ENCODE results near the gene POLR1F.

POLR1F gene

DNA sequence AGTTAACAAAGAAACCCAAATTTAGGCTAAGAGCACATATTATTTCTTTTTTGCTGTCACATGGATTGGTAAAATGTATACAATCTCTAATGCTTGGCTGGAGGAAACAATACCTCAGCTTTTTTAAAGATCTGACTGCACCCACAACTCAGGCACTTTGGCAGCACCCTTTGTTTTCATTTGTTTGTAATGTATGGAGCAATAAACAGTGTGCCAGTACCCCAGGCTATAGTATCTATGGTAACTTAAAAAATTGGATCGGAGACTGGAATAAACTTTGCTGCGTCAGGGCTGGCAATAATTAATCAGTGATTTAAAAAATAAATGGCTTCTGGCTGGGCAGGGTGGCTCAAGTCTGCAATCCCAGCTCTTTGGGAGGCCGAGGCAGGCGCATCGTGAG is 27.2 kb downstream of the POLR1F start:
- H3K36me3 ChIP-seq (ENCODE audit: control insufficient read depth in 5 of 5, insufficient read depth in 5 of 5, low read length in 5 of 5): no peaks in the 10 kb centered on the region
- H3K9ac ChIP-seq (ENCODE audit: low read length in 5 of 5): no peak overlapping the region
- H3K27me3 ChIP-seq (ENCODE audit: control insufficient read depth in 5 of 5, insufficient read depth in 4 of 5, low read length in 5 of 5): no peaks in the 10 kb centered on the region
- H3K4me1 ChIP-seq (ENCODE audit: control insufficient read depth in 5 of 5, insufficient read depth in 5 of 5, low read length in 5 of 5): no peaks in the 10 kb centered on the region
- H3K27ac ChIP-seq (ENCODE audit: low read depth, low read length): no peak overlapping the region
- no peak overlapping the region for H3K4me3 ChIP-seq (ENCODE audit: low read depth in 1 of 5, low read length in 5 of 5)
- no peaks in the 10 kb centered on the region for H3K9me3 ChIP-seq (ENCODE audit: control insufficient read depth in 5 of 5, low read length in 5 of 5)

DNA sequence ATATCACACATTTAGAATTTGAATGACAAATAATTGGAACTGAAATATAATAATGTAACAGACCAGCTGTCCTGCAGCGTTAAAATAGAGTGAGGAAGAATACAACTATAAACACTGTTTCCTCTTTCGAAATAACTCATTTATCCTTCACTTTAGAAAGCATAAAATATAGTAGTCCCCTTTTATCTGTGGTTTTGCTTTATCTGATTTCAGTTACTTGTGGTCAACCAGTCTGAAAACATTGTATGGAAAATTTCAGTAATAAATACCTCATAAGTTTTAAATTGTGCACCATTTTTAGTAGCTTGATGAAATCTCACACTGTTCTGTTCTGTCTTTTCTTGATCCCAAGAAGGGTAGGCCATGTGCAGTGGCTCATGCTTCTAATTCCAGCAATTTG is 31.7 kb downstream of the POLR1F start:
- no peak overlapping the region for H3K9ac ChIP-seq (ENCODE audit: low read length in 5 of 5)
- H3K4me1 ChIP-seq (ENCODE audit: control insufficient read depth in 5 of 5, insufficient read depth in 5 of 5, low read length in 5 of 5): peaks cover 0 to 8% (median 0%) of the 10 kb centered on the region in 5 donors
- H3K27ac ChIP-seq (ENCODE audit: low read depth, low read length): no peak overlapping the region
- no peaks in the 10 kb centered on the region for H3K27me3 ChIP-seq (ENCODE audit: control insufficient read depth in 5 of 5, insufficient read depth in 4 of 5, low read length in 5 of 5)
- H3K4me3 ChIP-seq (ENCODE audit: low read depth in 1 of 5, low read length in 5 of 5): no peak overlapping the region
- no peaks in the 10 kb centered on the region for H3K36me3 ChIP-seq (ENCODE audit: control insufficient read depth in 5 of 5, insufficient read depth in 5 of 5, low read length in 5 of 5)
- H3K9me3 ChIP-seq (ENCODE audit: control insufficient read depth in 5 of 5, low read length in 5 of 5): no peaks in the 10 kb centered on the region

DNA sequence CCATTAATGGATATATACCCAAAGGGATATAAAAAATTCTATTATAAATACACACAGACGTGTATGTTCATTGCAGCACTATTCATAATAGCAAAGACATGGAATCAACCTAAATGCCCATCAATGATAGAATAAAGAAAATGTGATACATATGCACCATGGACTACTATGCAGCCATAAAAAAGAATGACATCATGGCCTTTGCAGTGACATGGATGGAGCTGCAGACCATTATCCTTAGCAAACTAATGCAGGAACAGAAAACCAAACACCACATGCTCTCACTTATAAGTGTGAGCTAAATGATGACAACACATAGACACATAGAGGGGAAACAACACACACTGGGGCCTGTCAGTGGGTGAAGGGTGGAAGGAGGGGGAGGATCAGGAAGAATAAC is 33.0 kb downstream of the POLR1F start:
- H3K4me1 ChIP-seq (ENCODE audit: control insufficient read depth in 5 of 5, insufficient read depth in 5 of 5, low read length in 5 of 5): peaks cover 0 to 8% (median 0%) of the 10 kb centered on the region in 5 donors
- H3K36me3 ChIP-seq (ENCODE audit: control insufficient read depth in 5 of 5, insufficient read depth in 5 of 5, low read length in 5 of 5): no peaks in the 10 kb centered on the region
- no peaks in the 10 kb centered on the region for H3K27me3 ChIP-seq (ENCODE audit: control insufficient read depth in 5 of 5, insufficient read depth in 4 of 5, low read length in 5 of 5)
- H3K27ac ChIP-seq (ENCODE audit: low read depth, low read length): no peak overlapping the region
- no peak overlapping the region for H3K4me3 ChIP-seq (ENCODE audit: low read depth in 1 of 5, low read length in 5 of 5)
- H3K9ac ChIP-seq (ENCODE audit: low read length in 5 of 5): no peak overlapping the region
- no peaks in the 10 kb centered on the region for H3K9me3 ChIP-seq (ENCODE audit: control insufficient read depth in 5 of 5, low read length in 5 of 5)

DNA sequence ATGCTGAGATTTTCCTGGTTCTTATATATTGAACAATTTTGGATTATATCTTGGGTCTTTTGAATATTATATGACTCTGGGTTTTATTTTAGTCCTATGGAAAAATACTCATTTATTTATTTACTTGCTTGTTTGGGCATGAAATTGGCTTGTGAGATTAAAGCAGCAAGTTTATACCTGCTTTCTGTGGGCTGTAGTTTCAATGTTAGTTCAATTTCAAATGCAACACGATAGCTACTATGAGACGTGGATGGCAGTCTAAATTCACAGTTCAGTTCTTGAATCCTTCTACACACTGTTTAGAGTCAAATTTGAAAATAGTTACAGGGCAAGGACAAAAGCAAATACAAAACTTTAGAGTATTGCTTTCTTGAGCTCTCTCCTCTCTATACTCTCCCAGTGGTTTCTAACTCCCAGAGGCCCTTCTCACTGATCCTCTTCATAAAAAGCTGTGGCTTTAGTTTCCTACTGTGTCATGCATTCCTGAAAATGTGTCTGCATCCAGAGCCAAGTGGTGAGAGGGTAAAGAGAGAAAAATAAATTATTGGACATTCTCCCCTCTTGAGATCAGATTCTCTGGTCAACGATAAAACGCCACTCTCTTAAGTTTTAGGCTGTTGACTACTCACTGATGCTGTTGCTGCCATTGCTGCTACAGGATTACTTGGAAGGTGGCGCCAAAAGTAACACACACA is 34.4 kb downstream of the POLR1F start:
- Histone ChIP-seq H3K4me1 (ENCODE audit: control insufficient read depth in 5 of 5, insufficient read depth in 5 of 5, low read length in 5 of 5) (peaks cover 0 to 8% (median 0%) of the 10 kb centered on the region in 5 donors), H3K9me3 (ENCODE audit: control insufficient read depth in 5 of 5, low read length in 5 of 5) (no peaks in the 10 kb centered on the region), H3K36me3 (ENCODE audit: control insufficient read depth in 5 of 5, insufficient read depth in 5 of 5, low read length in 5 of 5) (no peaks in the 10 kb centered on the region), H3K4me3 (ENCODE audit: low read depth in 1 of 5, low read length in 5 of 5) (no peak overlapping the region), H3K27me3 (ENCODE audit: control insufficient read depth in 5 of 5, insufficient read depth in 4 of 5, low read length in 5 of 5) (no peaks in the 10 kb centered on the region), H3K9ac (ENCODE audit: low read length in 5 of 5) (no peak overlapping the region), H3K27ac (ENCODE audit: low read depth, low read length) (no peak overlapping the region)

DNA sequence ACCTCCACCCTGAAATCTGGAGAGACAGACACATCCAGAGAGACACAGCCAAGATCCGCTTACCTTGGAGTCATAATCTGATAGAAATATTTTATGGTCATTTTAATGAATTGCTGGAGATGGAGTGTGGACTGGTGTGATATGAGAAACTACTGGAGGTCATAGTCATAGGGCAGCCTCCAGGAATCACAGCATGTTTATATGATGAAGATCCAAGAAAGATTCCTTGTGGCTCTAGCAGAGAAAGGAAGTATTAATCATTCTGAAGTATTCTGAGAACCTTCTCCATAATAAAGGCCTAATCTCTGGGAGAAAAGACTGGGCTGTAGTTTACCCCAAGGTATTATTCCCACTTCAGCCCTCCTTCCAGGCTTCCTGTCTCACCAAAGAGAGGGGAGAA is 38.0 kb downstream of the POLR1F start:
- Histone ChIP-seq H3K36me3 (ENCODE audit: control insufficient read depth in 5 of 5, insufficient read depth in 5 of 5, low read length in 5 of 5) (no peaks in the 10 kb centered on the region), H3K27ac (ENCODE audit: low read depth, low read length) (no peak overlapping the region), H3K9ac (ENCODE audit: low read length in 5 of 5) (no peak overlapping the region), H3K27me3 (ENCODE audit: control insufficient read depth in 5 of 5, insufficient read depth in 4 of 5, low read length in 5 of 5) (no peaks in the 10 kb centered on the region), H3K9me3 (ENCODE audit: control insufficient read depth in 5 of 5, low read length in 5 of 5) (no peaks in the 10 kb centered on the region), H3K4me3 (ENCODE audit: low read depth in 1 of 5, low read length in 5 of 5) (no peak overlapping the region), H3K4me1 (ENCODE audit: control insufficient read depth in 5 of 5, insufficient read depth in 5 of 5, low read length in 5 of 5) (peaks cover 0 to 8% (median 0%) of the 10 kb centered on the region in 5 donors)

DNA sequence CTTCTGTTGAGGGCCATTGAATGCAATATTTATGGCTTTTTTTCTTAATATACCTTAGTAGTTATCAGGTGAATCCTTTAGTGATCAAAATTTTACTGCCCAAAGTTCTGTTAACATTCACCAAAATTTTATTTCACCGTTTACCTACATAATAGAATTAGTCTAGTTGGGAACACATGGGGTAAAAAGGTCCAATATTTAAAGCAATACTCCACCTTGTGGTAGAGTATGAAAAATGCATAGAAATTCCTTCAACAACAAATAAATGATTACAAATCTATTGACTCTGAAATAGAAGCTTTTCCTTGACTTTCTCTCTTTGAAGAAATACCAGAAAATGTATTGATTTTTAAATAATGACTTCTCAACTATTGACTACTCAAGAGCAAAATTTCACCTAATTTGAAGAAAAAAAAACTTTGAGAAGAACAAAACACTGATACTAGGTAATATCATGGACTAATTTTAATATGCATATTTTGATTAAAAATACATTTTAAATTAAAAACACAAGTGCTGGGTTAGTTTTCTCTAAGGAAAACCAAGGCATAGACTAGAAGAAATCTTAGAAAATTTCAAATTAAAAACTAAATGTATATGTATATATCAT is 43.3 kb downstream of the POLR1F start:
- Histone ChIP-seq H3K4me3 (ENCODE audit: low read depth in 1 of 5, low read length in 5 of 5) (no peak overlapping the region), H3K36me3 (ENCODE audit: control insufficient read depth in 5 of 5, insufficient read depth in 5 of 5, low read length in 5 of 5) (no peaks in the 10 kb centered on the region), H3K27ac (ENCODE audit: low read depth, low read length) (no peak overlapping the region), H3K27me3 (ENCODE audit: control insufficient read depth in 5 of 5, insufficient read depth in 4 of 5, low read length in 5 of 5) (peaks cover 0 to 2% (median 0%) of the 10 kb centered on the region in 5 donors), H3K4me1 (ENCODE audit: control insufficient read depth in 5 of 5, insufficient read depth in 5 of 5, low read length in 5 of 5) (peaks cover 0 to 3% (median 0%) of the 10 kb centered on the region in 5 donors), H3K9me3 (ENCODE audit: control insufficient read depth in 5 of 5, low read length in 5 of 5) (no peaks in the 10 kb centered on the region), H3K9ac (ENCODE audit: low read length in 5 of 5) (no peak overlapping the region)

DNA sequence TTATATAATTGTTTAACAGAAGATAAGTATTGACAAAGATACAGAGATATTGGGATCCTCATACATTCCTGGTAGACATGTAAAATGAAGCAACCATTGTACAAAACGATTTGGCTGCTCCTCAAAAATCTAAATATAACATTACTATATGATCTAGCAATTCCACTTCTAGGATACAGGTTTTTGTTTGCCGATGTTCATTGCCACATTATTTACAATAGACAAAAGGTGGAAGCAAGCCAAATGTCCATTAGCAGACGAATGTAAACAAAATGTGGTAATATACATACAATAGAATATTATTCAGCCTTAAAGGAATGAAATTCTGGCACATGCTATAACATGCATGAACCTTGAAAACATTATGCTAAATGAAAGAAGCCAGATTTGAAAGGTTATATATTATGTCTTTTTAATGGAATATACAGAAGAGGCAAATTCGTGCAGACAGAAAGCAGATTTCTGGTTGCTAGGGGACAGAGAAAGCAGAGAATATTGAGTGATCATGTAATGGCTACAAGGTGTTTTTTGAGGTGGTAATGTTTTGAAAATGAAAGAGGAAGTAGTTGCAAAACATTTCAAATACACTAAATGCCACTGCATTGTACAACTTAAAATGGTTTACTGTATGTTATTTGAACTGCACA is 44.9 kb downstream of the POLR1F start:
- Histone ChIP-seq H3K9me3 (ENCODE audit: control insufficient read depth in 5 of 5, low read length in 5 of 5) (no peaks in the 10 kb centered on the region), H3K4me1 (ENCODE audit: control insufficient read depth in 5 of 5, insufficient read depth in 5 of 5, low read length in 5 of 5) (peaks cover 0 to 3% (median 0%) of the 10 kb centered on the region in 5 donors), H3K9ac (ENCODE audit: low read length in 5 of 5) (no peak overlapping the region), H3K27ac (ENCODE audit: low read depth, low read length) (no peak overlapping the region), H3K36me3 (ENCODE audit: control insufficient read depth in 5 of 5, insufficient read depth in 5 of 5, low read length in 5 of 5) (no peaks in the 10 kb centered on the region), H3K27me3 (ENCODE audit: control insufficient read depth in 5 of 5, insufficient read depth in 4 of 5, low read length in 5 of 5) (peaks cover 0 to 9% (median 3%) of the 10 kb centered on the region in 5 donors), H3K4me3 (ENCODE audit: low read depth in 1 of 5, low read length in 5 of 5) (no peak overlapping the region)

DNA sequence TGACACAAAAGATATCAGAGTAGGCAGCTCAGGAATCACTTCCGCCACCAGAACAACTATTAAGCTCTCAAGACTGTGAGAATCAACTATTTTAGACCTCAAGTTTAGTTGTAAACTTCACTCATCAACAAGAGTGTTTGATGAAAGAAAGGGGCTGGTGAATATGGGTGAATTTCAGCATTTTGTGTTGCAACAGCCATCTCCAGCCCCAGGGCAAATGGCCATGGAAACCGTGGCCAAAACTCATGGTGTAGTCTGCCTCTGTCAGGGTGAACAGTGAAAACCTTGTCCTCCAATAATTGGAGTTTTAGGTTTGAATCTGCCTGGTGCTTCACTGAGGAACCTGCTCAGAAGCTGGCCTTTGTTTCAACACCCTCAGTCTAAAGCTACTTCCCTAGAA is 60.0 kb downstream of the POLR1F start:
- peaks cover 2 to 22% (median 19%) of the 10 kb centered on the region in 5 donors for H3K9me3 ChIP-seq (ENCODE audit: control insufficient read depth in 5 of 5, low read length in 5 of 5)
- H3K27me3 ChIP-seq (ENCODE audit: control insufficient read depth in 5 of 5, insufficient read depth in 4 of 5, low read length in 5 of 5): no peaks in the 10 kb centered on the region
- no peak overlapping the region for H3K9ac ChIP-seq (ENCODE audit: low read length in 5 of 5)
- H3K36me3 ChIP-seq (ENCODE audit: control insufficient read depth in 5 of 5, insufficient read depth in 5 of 5, low read length in 5 of 5): no peaks in the 10 kb centered on the region
- H3K4me1 ChIP-seq (ENCODE audit: control insufficient read depth in 5 of 5, insufficient read depth in 5 of 5, low read length in 5 of 5): peaks cover 0 to 2% (median 0%) of the 10 kb centered on the region in 5 donors
- H3K27ac ChIP-seq (ENCODE audit: low read depth, low read length): no peak overlapping the region
- H3K4me3 ChIP-seq (ENCODE audit: low read depth in 1 of 5, low read length in 5 of 5): no peak overlapping the region
